PC-9 (cell line): Measurements from ENCODE around the gene CALN1.

Experiments
- EZH2 ChIP-seq: fragments of 200-600 bp; sonication (generic); IDR thresholded peaks from 2 replicates; pipeline ENCODE4 v1.8.0; 2017; ENCODE audit warnings: antibody characterized with exemption, low read depth
- TF ChIP-seq, protein P1 (sequence below): fragments of 200-600 bp; sonication (generic); conservative IDR thresholded peaks from 2 replicates; pipeline ENCODE4 v1.6.1; 2017; ENCODE audit warnings: mixed run types, antibody characterized with exemption, mild to moderate bottlenecking, moderate library complexity

DNA sequence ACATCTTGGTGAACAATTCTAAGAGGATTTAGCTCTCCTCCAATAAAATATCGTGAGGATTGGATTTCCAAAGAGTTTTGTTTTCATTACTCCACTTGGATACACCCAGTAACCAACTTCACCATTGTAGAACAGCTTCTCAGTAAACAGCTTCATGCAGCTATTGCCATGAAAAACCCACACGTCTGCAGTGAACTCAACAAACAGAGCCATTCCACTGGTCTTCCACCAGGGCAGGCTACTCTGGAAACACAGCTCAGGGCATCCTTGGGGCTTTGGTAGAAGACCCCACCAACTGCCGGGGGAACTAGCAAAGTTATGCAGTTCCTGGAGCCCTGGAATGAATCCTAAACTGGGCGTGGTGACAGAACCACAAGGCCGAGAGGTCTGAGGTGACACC is 77.4 kb downstream of the CALN1 start:
- TF ChIP-seq, protein P1, sequence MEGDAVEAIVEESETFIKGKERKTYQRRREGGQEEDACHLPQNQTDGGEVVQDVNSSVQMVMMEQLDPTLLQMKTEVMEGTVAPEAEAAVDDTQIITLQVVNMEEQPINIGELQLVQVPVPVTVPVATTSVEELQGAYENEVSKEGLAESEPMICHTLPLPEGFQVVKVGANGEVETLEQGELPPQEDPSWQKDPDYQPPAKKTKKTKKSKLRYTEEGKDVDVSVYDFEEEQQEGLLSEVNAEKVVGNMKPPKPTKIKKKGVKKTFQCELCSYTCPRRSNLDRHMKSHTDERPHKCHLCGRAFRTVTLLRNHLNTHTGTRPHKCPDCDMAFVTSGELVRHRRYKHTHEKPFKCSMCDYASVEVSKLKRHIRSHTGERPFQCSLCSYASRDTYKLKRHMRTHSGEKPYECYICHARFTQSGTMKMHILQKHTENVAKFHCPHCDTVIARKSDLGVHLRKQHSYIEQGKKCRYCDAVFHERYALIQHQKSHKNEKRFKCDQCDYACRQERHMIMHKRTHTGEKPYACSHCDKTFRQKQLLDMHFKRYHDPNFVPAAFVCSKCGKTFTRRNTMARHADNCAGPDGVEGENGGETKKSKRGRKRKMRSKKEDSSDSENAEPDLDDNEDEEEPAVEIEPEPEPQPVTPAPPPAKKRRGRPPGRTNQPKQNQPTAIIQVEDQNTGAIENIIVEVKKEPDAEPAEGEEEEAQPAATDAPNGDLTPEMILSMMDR = no peak
- TF ChIP-seq EZH2 = no peak
